ENCODE measurements around the gene SERINC1.

SERINC1 gene

GRCh38 chr6:122432816-122433215 lies 38.8 kb downstream of the SERINC1 start:
- H3K36me3 ChIP-seq (replicated peaks; ENCODE audit: insufficient read depth, low read length): peaks cover 10% of the 10 kb centered on the region; the same call in 1 of the 2 replicates

GRCh38 chr6:122431780-122432179 lies 39.8 kb downstream of the SERINC1 start:
- H3K79me2 ChIP-seq (ENCODE audit: low read length): no peaks in the 10 kb centered on the region
- no peak overlapping the region for H3K4me2 ChIP-seq (ENCODE audit: low read depth, low read length)
- H3K9me2 ChIP-seq (replicated peaks; ENCODE audit: insufficient read depth, low read length): no peaks in the 10 kb centered on the region
- H3K27me3 ChIP-seq (replicated peaks; ENCODE audit: insufficient read depth, low read length): no peaks in the 10 kb centered on the region
- H3K4me1 ChIP-seq (ENCODE audit: low read length): no peaks in the 10 kb centered on the region
- H4K20me1 ChIP-seq (ENCODE audit: insufficient read depth, low read length): no peaks in the 10 kb centered on the region
- H3K9ac ChIP-seq (ENCODE audit: low read length): no peak overlapping the region
- peaks cover 10% of the 10 kb centered on the region; the same call in 1 of the 2 replicates for H3K36me3 ChIP-seq (replicated peaks; ENCODE audit: insufficient read depth, low read length)
- no peaks in the 10 kb centered on the region for H3K9me3 ChIP-seq (replicated peaks; ENCODE audit: insufficient read depth, low read length)
- no peak for TF ChIP-seq EZH2 (optimal IDR thresholded peaks at IDR 0.05; ENCODE audit: low read depth, low read length)
- TF ChIP-seq CTCF (IDR thresholded peaks at IDR 0.05; ENCODE audit: low read length): no peak
- TF ChIP-seq EZH2phosphoT487 (IDR thresholded peaks at IDR 0.05; ENCODE audit: low read length): no peak
- no peak overlapping the region for H3K4me3 ChIP-seq (ENCODE audit: low read length)
- no peak for DNase-seq
- no peak overlapping the region for H3K27ac ChIP-seq (ENCODE audit: low read length)
- no peaks in the 10 kb centered on the region for H3F3A ChIP-seq (ENCODE audit: insufficient read depth, low read length)
- H2AFZ ChIP-seq (ENCODE audit: low read length): no peak overlapping the region

More at GRCh38 chr6:122432816-122433215, 38.8 kb downstream of the SERINC1 start:
- H3K4me2 ChIP-seq (ENCODE audit: low read depth, low read length): no peak overlapping the region
- H3K9ac ChIP-seq (ENCODE audit: low read length): no peak overlapping the region
- DNase-seq: no peak
- H3K4me1 ChIP-seq (ENCODE audit: low read length): no peaks in the 10 kb centered on the region
- no peaks in the 10 kb centered on the region for H3K9me3 ChIP-seq (replicated peaks; ENCODE audit: insufficient read depth, low read length)
- no peaks in the 10 kb centered on the region for H4K20me1 ChIP-seq (ENCODE audit: insufficient read depth, low read length)
- H3F3A ChIP-seq (ENCODE audit: insufficient read depth, low read length): no peaks in the 10 kb centered on the region
- no peak overlapping the region for H3K4me3 ChIP-seq (ENCODE audit: low read length)
- no peak overlapping the region for H2AFZ ChIP-seq (ENCODE audit: low read length)
- H3K27me3 ChIP-seq (replicated peaks; ENCODE audit: insufficient read depth, low read length): no peaks in the 10 kb centered on the region
- no peaks in the 10 kb centered on the region for H3K79me2 ChIP-seq (ENCODE audit: low read length)
- H3K27ac ChIP-seq (ENCODE audit: low read length): no peak overlapping the region
- no peaks in the 10 kb centered on the region for H3K9me2 ChIP-seq (replicated peaks; ENCODE audit: insufficient read depth, low read length)
- TF ChIP-seq CTCF (IDR thresholded peaks at IDR 0.05; ENCODE audit: low read length) (no peak), EZH2phosphoT487 (IDR thresholded peaks at IDR 0.05; ENCODE audit: low read length) (no peak), EZH2 (optimal IDR thresholded peaks at IDR 0.05; ENCODE audit: low read depth, low read length) (no peak)

- DNase-seq: no peak
- Histone ChIP-seq H3K27ac (ENCODE audit: low read length) (no peak overlapping the region), H3K36me3 (replicated peaks; ENCODE audit: insufficient read depth, low read length) (peaks cover 10% of the 10 kb centered on the region; the same call in 1 of the 2 replicates), H3K9ac (ENCODE audit: low read length) (no peak overlapping the region), H3K9me2 (replicated peaks; ENCODE audit: insufficient read depth, low read length) (no peaks in the 10 kb centered on the region), H3K4me2 (ENCODE audit: low read depth, low read length) (no peak overlapping the region), H3K79me2 (ENCODE audit: low read length) (no peaks in the 10 kb centered on the region), H4K20me1 (ENCODE audit: insufficient read depth, low read length) (no peaks in the 10 kb centered on the region), H3K9me3 (replicated peaks; ENCODE audit: insufficient read depth, low read length) (no peaks in the 10 kb centered on the region), H3K4me3 (ENCODE audit: low read length) (no peak overlapping the region), H3K4me1 (ENCODE audit: low read length) (no peaks in the 10 kb centered on the region), H3F3A (ENCODE audit: insufficient read depth, low read length) (no peaks in the 10 kb centered on the region), H2AFZ (ENCODE audit: low read length) (no peak overlapping the region), H3K27me3 (replicated peaks; ENCODE audit: insufficient read depth, low read length) (no peaks in the 10 kb centered on the region)
- TF ChIP-seq CTCF (IDR thresholded peaks at IDR 0.05; ENCODE audit: low read length) (no peak), EZH2 (optimal IDR thresholded peaks at IDR 0.05; ENCODE audit: low read depth, low read length) (no peak), EZH2phosphoT487 (IDR thresholded peaks at IDR 0.05; ENCODE audit: low read length) (no peak)
Observed at GRCh38 chr6:122429323-122429722, 42.3 kb downstream of the SERINC1 start.
